ENCODE results near the gene ARMC7. TPM values are rescaled to one million over a fixed set of nuclear protein-coding genes. Genes with fewer than 3 reads are reported as not detected.

ARMC7 gene
- total and polyA plus RNA-seq, 2 of the 13 experiments (the other 11 are each of a cell fraction or from before 2014, with no cell fraction given) = 3.9 to 4.2 TPM

- TF ChIP-seq ZNF513 (CRISPR knock-in tag; conservative IDR thresholded peaks at IDR 0.05) (no peak), POLR2AphosphoS2 (IDR thresholded peaks at IDR 0.05; ENCODE audit: low read depth, low read length) (no peak), ATF2 (CRISPR knock-in tag; IDR thresholded peaks at IDR 0.05) (0 out of 2 replicates have a peak, but pooled peaks have one; percentile 21), BCL6 (CRISPR knock-in tag; IDR thresholded peaks at IDR 0.05) (0 out of 2 replicates have a peak, but pooled peaks have one; percentile 12), FOSL2 (CRISPR knock-in tag; IDR thresholded peaks at IDR 0.05) (0 out of 2 replicates have a peak, but pooled peaks have one; percentile 15), FOXO1 (CRISPR knock-in tag; IDR thresholded peaks at IDR 0.05) (0 out of 2 replicates have a peak, but pooled peaks have one; percentile 22), FOXK1 (CRISPR knock-in tag; IDR thresholded peaks at IDR 0.05; ENCODE audit: borderline replicate concordance, low read depth) (0 out of 2 replicates have a peak, but pooled peaks have one; percentile 15), TFAP4 (IDR thresholded peaks at IDR 0.05; ENCODE audit: borderline replicate concordance, low read depth) (0 out of 2 replicates have a peak, but pooled peaks have one; percentile 20), HNRNPH1 (optimal IDR thresholded peaks at IDR 0.05; ENCODE audit: low read depth, low read length) (no peak), FOXA3 (CRISPR knock-in tag; IDR thresholded peaks at IDR 0.05) (peak; percentile 44; the same call in 1 of the 2 replicates), RAD21 (CRISPR knock-in tag; IDR thresholded peaks at IDR 0.05) (peak; percentile 76), RARG (CRISPR knock-in tag; IDR thresholded peaks at IDR 0.05; ENCODE audit: low read depth) (no peak), ZBTB10 (CRISPR knock-in tag; IDR thresholded peaks at IDR 0.05; ENCODE audit: borderline replicate concordance) (no peak), HIVEP1 (CRISPR knock-in tag; IDR thresholded peaks at IDR 0.05) (0 out of 2 replicates have a peak, but pooled peaks have one; percentile 54), TFDP1 (CRISPR knock-in tag; IDR thresholded peaks at IDR 0.05; ENCODE audit: borderline replicate concordance) (peak; percentile 20; the same call in 1 of the 2 replicates), KDM2A (CRISPR knock-in tag; IDR thresholded peaks at IDR 0.05; ENCODE audit: borderline replicate concordance, low read depth) (peak; percentile 42; the same call in 1 of the 2 replicates), SMC3 (IDR thresholded peaks at IDR 0.05; ENCODE audit: low read length) (peak; percentile 64)
Observed at GRCh38 chr17:75105126-75106080, 4.4 kb upstream of the ARMC7 start (continued).
